ENCODE measurements around the gene PTPRM.

Gene PTPRM

DNA sequence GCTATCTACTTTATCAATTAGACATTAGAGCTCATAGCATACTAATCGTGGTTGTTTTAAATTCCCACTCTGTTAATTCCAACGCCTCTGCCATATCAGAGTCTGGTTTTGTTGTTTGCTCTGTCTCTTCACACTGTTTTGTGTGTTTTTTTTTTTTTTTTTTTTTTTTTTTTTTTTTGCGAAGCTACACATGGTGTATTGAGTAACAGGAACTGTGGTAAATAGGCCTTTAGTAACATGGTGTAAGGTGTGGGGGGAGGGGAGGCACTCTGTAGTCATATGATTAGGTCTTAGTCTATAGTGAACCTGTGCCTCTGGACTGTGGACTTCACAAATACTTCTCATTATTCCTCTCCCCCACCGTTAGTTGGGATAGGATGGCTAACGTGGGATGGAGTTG lies 671.4 kb downstream of the PTPRM start:
- DNase-seq (ENCODE audit: low read depth in 2 of 2), result no peak

DNA sequence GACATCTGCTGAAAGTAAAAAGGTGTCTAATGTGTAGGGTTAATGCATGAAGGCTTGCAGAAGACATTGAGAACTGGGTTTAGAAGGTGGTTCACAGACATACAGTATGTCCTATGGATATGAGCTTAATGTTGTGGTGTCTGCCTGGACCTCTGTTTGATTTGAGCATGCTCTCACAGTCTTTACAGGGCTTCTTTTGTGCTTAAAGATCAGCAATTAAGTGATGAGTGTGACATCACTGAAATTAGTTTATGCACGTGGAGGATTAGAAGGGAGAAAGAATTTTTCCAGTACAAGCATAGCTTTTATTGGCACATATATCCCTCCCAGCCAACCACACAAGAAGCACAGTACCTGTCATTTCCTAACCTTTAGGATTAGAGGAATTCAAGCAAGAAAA lies 674.6 kb downstream of the PTPRM start:
- DNase-seq (ENCODE audit: low read depth in 2 of 2), result no peak

DNA sequence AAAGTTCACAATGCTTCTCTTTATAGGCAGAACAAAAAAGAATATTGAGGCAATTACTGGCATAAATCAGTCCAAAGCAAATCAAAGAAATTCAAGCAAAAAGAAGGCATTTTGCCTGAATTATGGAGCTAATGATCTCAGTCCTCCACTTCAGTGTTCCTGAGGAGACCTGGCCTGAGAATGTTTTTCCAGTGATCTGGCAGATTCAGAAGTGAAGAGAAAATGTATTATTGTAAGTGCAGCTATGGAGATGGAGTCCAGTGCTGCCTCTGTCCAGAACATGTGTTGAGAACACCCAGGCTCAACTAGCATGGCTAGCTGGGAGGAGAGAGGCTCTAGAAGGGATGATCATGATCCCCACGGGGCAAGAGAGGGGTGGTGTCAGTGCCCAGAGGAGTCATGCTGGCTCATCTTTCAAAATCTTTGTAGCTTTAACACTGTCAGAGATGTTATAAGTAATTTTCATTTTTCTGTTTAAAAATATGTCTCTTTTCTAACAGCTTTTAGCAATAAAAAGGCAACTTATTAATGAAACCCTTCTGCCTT lies 675.1 kb downstream of the PTPRM start:
- DNase-seq (ENCODE audit: low read depth in 2 of 2), result no peak

DNA sequence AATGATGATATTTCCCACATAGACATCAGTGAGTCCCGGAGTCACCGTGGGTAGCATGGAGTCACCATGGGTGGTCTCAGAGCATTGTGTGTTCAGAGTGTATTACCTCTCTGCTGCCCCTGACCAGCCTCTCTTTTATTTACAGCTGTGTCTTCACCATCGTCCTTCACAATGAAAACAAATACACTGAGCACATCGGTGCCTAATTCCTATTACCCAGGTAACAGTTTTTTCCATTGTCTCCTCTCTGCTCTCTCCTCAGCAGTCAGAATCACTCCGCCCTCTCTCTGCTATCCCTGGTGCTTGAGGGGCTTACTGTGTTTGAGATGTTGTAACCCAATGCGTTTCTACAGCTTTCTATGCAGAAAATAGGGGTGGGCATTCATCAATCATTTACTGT lies 680.6 kb downstream of the PTPRM start:
- no peak for DNase-seq (ENCODE audit: low read depth in 2 of 2)

DNA sequence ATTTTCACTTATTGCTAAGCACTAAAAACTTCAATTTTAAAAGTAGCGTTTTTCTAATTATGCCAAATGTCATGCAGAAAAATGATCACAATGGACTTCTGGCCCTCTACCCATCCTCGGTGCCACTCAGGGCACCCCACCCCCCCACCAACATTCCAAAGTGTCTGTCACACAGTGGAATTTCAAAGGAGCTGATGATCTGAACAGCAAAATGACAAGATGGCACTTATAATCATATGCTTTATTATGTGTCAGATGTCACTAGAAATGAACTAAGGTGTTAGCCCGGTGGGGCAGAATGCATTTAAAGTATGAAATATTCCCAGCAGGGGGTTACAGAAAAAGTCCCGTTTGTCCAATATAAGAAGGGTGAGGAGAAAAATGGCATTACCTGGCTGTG lies 681.5 kb downstream of the PTPRM start:
- DNase-seq (ENCODE audit: low read depth in 2 of 2), result no peak

DNA sequence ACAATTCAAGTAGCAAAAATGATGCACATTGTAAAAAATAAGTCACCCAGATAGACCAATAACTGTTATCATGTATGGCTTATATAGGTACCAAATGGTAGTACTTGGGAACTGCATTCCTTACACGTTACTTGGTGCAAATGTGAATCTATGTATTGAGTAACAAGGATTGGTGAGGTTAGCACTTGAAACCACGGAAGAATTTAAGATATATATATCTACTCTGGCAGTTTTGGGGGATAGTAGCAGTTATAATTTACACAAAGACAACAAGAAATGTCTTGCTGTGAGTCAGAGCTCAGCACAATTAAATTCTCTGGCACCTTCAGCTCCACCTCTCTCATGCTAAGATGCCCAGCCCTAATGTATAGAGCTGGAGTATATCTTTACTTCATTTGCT lies 682.7 kb downstream of the PTPRM start:
- no peak for DNase-seq (ENCODE audit: low read depth in 2 of 2)

DNA sequence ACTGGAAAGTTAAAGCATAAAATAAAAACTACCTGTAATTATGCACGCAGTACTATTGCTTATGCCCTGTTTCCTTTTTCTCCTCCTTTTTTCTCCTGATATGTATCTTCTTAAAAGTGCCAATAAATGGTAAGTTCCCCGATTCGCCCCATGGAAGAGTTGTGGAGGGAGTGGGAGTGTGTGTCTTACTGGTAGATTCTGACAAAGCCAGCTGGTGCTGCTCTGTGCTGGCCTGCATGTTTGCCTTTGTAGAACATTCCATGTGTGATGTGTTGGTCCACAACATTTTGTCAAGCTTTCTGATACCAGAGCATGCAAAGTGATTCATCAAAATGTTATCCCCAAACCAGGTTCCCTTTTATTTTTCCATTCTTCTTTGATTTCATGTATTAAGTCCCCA lies 685.3 kb downstream of the PTPRM start:
- no peak for DNase-seq (ENCODE audit: low read depth in 2 of 2)

DNA sequence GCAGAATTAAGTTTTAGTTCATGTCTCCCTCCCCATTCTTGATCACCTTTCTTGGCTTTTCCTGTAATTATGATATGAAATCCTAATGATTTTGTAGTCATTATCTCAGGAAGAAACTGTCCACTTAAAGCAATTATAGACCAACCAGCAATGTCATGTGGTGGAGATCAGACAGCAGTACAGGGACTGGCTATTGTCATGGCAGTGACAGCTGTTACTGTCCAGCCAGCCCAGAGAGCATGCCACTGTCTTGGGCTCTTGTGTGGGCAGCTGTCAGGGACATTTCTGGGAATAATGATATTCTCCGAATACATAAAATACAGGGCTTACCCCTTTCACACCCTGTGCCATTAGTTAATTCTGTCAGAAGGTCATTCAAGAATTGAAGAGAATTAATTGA lies 686.8 kb downstream of the PTPRM start:
- no peak for DNase-seq (ENCODE audit: low read depth in 2 of 2)

DNA sequence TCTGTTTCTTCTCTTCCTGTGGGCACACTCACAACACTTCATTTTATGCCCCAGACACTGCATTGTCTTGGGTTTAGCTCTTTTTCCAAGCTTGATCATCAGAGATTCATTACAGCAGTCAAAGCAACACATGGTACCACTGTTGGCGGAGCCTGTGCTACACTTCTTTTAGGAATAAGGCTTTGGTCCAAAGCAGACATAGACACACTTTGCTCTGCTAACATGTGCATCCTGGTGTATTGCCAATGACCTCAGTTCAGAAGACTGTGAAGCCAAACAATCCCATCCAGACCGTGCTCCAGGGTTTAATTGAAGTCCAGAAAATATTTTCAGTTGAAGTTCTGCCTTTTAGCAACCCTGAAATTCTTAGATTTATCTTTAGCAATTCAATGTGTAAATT lies 687.5 kb downstream of the PTPRM start:
- DNase-seq (ENCODE audit: low read depth in 2 of 2), result no peak

DNA sequence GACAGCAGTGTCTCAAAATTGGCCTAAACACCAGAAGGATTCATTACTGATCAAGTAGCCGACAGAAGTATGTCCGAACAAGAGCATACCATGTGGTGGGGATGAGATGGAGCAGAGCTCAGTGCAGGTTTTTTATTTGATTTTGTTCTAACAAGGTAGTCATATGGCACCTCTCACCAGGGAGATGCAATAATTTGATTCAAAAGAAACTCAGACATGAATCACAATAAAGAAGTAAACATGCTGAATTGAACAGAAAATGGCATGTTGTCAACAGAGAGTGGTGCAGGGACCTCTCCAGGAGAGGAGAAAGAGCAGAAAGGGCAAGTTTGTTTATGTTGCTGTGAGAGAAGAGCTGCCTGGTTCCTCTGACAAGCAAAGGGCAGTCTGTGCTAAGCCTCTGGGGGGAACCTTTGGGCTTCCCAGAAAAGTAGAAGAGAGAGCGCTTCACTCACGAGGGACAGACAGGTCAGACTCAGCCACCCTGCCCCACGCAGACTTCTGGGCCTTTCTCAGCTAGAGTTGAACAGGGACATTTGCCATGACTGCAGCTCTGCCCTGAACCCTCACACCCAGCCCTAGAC lies 690.8 kb downstream of the PTPRM start:
- no peak for DNase-seq (ENCODE audit: low read depth in 2 of 2)

DNA sequence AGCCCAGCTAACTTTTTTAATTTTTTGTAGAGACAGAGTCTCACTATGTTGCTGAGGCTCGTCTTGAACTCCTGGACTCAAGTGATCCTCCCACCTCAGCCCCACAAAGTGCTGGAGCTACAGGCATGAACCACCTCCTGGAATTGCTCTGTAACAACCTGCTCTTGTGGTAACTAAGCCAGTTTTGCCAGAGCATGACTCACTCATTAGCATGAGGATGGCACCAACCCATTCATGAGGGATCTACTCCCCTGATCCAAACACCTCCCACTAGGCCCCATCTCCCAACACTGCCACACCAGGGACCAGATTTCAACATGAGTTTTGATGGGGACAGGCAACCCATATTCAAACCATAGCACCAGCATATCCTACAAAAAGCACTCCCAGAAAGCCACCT lies 693.2 kb downstream of the PTPRM start:
- no peak for DNase-seq (ENCODE audit: low read depth in 2 of 2)

DNA sequence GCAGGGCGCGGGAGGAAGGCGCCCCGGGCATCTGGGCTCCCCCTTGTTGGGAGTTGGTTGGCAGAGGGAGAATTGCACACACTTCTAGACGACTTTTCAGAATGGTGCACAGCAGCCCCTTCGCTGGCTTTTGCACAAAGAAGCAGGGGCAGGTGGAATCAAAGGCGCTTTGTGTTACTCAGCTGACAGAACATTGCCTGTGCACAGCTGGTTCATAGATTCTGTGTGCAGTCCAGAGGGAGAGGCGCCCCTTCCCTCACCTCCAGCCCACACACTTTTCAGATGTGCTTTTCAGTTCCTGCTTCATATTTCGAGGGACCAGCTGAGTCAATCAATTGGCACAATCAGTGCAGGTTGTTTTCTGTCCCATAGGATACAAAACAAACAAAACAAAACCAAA lies 693.7 kb downstream of the PTPRM start:
- DNase-seq (ENCODE audit: low read depth in 2 of 2), result no peak

DNA sequence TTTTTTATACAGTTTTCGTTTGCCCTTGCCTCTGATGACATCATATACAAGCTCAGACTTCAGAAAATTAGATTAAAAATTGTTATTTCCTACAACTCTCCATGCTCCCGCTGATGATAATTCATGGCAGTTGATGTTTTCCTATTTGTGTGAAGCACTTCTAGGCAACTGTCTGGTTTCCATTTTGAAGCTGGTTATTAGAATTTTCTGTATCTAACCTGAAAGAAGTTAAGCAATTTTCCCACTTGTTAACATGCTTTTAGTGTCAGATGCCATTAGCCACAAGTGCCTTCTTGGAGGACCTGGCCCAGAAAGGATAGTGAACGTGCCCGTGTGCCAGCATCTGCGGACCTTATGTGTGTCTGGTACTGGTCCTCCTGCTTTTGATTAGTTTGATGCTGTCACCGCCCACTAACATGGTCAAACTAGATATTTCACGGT lies 694.6 kb downstream of the PTPRM start:
- DNase-seq (ENCODE audit: low read depth in 2 of 2), result no peak

DNA sequence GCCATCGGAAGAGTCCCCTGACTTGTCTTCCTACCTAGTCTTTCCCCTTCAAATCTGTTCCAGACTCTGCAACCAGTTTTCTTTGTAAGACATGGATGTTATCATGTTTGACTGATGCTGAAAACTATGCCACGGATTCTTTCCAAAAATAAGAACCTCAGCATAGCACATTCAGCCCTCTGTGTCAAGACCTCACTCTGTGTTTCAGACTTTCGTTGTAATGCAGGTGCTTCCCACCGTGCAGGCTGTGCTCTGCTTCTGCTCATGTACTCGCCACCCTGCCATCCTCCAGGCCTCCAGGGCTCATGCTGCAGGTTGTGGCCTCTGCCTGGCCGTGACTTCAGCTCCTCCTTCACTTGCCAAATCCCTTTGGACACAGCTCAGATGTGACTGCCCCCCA lies 695.1 kb downstream of the PTPRM start:
- DNase-seq (ENCODE audit: low read depth in 2 of 2), result no peak

DNA sequence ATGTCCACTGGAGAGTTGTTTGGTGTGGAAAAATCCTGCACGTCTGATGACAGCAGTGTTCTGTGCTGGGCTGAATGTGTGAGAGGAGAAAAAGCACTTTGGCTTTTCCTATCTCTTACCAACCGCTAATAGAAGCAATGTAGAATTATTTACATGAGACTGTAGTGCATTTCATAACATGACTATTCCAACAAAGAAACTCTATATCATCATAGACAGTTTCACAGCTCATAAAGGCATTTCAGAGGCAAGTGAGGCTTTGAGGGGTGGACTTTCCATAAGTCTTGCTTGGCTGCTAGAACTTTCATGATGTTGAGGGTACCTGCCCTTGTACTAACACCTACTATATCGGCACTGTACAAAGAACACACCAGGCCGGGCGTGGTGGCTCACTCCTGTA lies 697.0 kb downstream of the PTPRM start:
- no peak for DNase-seq (ENCODE audit: low read depth in 2 of 2)

DNA sequence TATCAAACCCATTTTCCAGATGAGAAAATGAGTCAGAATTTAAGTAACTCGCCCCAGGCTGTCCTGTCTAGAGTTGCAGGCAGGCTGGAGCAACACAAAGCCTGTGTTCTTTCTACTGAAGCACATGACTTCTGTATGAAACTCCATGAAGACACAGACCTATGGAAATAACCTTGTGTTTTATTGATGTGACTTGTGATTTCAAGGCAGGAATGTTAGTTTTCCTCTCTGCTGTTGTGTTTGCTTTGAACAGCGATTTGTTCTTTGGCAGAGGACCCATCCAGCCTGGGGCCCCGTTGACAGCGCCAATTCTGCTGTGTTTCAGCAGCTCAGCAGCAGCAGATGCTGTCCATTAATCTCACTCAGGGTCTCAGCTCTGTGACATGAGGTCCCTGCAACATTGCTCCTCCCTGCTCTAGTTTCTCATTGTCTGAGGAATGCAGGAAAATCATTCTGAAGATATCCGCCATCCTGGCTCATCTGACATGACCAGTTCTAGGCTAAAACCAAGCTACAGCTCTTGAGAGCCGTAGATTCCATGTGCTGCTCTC lies 697.8 kb downstream of the PTPRM start:
- DNase-seq (ENCODE audit: low read depth in 2 of 2), result no peak

DNA sequence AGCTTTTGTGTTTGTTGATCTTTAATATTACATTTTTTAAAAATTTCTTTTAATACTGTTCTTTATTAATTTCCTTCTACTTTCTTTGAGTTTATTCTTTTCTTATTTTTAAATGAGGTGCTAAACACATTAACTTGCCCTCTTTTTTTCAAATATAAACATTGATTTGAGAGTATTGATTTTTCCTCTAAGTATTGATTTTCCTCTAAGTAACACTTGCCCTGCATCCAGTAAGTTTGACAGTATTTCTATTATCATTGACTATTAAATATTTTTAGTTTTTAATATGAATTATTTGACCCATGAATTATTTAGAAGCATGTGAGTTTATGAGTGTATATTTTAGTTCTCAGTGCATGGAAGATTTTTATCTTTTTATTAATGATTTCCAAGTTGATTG lies 705.1 kb downstream of the PTPRM start:
- no peak for DNase-seq (ENCODE audit: low read depth in 2 of 2)

DNA sequence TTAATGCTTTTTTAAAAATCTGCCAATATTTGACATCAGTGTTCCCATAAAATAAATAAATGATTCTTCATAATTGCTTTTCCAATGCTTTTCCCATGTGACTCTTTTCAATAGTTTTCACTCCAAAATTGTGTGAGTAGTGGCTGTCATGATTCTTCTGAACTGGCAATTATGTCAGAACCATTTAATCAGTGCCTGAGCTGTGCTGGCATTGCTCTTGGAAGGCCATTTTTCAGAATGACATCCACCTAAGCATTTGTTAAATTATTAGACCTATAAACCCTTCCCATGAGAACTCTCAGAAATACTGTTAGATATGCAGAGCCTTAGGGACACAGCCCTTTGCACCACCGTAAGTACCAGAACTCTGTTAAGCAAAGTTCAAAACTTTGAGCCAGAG lies 707.3 kb downstream of the PTPRM start:
- no peak for DNase-seq (ENCODE audit: low read depth in 2 of 2)

DNA sequence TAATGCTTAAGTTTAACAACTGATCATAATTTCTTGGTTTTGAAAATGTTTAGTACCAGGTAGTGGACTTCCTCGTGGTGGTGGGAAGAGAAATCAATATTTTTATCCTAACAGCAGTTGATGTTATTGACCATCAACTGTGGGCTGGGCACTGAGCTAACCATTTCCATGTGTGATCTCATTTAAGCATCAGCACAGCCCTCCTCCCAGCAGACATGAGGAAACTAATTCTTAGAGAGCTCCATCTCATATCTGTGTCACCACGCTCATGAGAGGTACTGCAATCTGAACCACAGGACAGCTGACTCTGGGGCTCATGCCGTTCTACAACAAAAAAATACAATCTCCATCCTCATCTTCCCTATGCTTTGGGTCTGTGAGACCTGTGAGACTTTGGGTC lies 709.3 kb downstream of the PTPRM start:
- DNase-seq (ENCODE audit: low read depth in 2 of 2), result no peak

DNA sequence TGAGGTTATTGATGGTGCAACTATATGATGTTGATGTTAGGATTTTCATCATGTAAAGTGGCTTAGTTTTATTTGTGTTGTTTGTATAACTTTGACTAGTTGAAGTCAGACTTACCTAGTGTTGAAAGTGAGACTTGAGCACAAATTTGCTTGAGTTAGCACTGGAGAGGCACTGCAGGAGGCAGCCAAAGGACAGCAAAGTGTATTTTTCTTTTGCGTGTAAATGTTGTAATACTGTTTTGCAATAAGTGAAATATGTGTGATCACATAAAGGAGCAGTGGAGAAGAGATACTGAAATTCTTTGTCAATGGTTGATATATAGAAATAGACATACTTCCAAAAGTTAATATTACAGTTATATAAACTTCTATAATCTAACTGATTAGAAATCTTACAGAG lies 710.2 kb downstream of the PTPRM start:
- no peak for DNase-seq (ENCODE audit: low read depth in 2 of 2)

DNA sequence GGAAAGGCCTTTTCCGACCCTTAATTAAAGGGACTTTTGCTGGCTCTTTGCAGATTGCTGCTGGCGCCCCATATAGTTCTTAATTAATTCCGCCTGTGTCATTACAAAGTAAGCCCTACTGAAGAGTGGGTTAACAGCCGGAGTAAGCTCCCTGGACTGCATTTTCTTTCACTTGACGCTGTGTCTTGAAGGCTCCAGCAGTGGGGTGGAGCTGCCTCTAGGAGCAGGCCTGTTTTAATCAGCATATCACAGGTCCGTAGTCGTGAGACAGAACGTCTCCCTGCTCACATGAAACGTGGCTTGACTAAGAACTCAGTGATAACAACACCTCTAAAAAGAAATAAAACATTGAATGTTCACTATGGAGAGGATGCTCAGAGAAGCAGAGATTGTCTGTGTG lies 712.2 kb downstream of the PTPRM start:
- no peak for DNase-seq (ENCODE audit: low read depth in 2 of 2)

DNA sequence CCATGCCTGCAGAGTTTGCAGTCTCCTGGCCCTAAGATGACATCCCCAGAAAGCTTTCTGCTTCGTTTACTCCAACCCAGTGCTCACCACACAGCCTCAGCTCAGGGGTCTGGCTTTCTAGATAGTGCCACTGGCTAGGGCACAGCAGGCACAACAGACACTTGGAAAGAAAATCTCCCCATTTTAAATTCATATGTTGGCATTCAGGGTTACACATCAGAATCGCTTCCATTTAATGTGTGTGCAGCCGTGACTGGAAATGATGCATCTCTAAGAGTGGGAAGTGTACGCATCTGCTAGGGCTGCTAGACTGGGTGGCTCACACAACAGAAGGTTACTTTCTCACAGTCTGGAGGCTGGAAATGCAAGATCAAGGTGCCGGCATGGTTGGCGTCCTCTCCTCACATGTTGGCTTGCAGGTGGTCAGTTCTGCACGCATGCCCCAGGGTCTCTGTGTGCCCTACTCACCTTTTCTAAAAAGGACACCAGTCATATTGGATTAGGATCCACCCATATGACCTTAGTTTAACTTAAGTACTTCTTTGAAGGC lies 712.7 kb downstream of the PTPRM start:
- no peak for DNase-seq (ENCODE audit: low read depth in 2 of 2)

DNA sequence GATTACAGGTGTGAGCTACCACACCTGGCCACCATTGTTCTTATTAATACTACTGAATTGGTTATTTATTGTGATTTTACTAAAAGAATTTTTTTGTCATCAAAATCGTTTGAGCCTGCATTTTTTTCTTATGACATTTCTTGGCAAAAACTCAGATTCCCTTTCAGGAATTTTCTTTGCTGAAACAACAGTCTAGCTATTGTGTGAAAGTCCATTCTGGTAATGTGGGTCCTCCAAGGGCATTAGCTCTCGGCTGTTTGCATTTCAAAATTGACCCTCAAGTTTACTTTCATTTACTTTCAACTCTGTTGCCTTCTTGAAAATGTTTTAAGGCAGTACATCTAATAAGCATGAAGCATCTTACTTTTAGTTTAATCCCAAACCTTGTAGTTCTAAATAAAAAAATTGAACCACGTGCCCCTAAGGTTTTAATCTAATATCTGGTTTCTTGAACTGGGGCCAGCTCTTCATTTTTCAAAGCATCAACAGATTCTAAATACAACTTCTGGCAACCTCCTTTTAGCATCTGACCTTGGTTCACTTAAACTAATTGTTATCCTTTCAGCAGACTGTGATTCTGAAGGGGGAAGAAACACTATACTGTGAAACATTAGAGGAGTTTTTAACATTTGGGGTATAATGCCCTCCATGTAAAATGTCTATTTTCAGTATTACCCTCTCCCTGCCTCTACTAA lies 716.9 kb downstream of the PTPRM start:
- DNase-seq (ENCODE audit: low read depth in 2 of 2), result no peak
